HL-60/S4 (cell line): ENCODE measurements around the gene SDK2.

ENCODE experiments used
- in situ Hi-C: fragments of 300-500 bp; cut with MboI; formaldehyde crosslinking; loops from 2 replicates; pipeline ENCODE4 v1.14.3; 2022; ENCODE audit warnings: low sequenced_read_pairs

SDK2 gene

GRCh38 chr17:73293480-73293911 is 350.7 kb downstream of the SDK2 start:
- in situ Hi-C loops: no loop called here

- in situ Hi-C loops: no loop called here
Measured at GRCh38 chr17:73293031-73293430, 351.2 kb downstream of the SDK2 start.

- in situ Hi-C loops: no loop called here
Measured at GRCh38 chr17:73292031-73292531, 352.2 kb downstream of the SDK2 start.

- in situ Hi-C loops: no loop called here
Measured at GRCh38 chr17:73291260-73291801, 352.9 kb downstream of the SDK2 start.

- in situ Hi-C loops: no loop called here
Measured at GRCh38 chr17:73290399-73291259, 353.6 kb downstream of the SDK2 start.

GRCh38 chr17:73289549-73290254 is 354.5 kb downstream of the SDK2 start:
- in situ Hi-C loops: no loop called here

GRCh38 chr17:73288534-73289302 is 355.5 kb downstream of the SDK2 start:
- in situ Hi-C loops: no loop called here

GRCh38 chr17:73286863-73287296 is 357.4 kb downstream of the SDK2 start:
- in situ Hi-C loops: no loop called here

- in situ Hi-C loops: no loop called here
Measured at GRCh38 chr17:73285916-73286862, 358.1 kb downstream of the SDK2 start.

- in situ Hi-C loops: no loop called here
Measured at GRCh38 chr17:73285603-73285908, 358.7 kb downstream of the SDK2 start.

- in situ Hi-C loops: no loop called here
Measured at GRCh38 chr17:73284906-73285602, 359.2 kb downstream of the SDK2 start.
